AG09309 (cell line): Measurements from ENCODE around the gene SLCO3A1.

ENCODE experiments used
- DNase-seq: peaks from one replicate; pipeline ENCODE4 v3.0.0-alpha.2; 2010; ENCODE audit warnings: low read depth
- H3K4me3 ChIP-seq: 2 replicates; pipeline ENCODE4 v1.5.1; 2011; ENCODE audit warnings: mild to moderate bottlenecking, low read depth, low read length, moderate library complexity; ENCODE audit not compliant: control insufficient read depth
- TF ChIP-seq, protein P1 (sequence below): IDR thresholded peaks from 2 replicates; pipeline ENCODE4 v1.5.1; 2011; ENCODE audit warnings: mild to moderate bottlenecking, low read depth, low read length, inconsistent platforms; ENCODE audit not compliant: insufficient read depth, control insufficient read depth; ENCODE audit errors: missing control alignments

The SLCO3A1 gene

DNA sequence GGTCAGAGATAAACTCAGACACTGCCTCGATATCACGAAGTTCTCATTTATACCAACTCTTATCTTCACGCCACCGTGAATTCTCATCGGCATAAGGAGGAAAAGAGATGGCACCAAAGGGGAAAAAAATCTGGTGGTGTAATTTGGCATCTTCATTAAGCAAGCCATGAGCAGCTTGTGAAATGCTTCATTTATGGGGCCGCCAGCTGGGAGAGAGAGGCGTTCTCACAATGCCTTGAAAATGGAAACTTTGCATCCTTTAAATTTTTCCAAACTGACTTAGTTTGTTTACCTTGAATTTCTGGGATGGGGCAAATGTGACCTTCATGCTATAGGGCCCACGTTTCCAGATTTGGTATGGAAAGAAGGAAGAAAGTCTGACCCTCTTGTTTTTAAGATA is 297.7 kb downstream of the SLCO3A1 start:
- DNase-seq = no peak
- no peak overlapping the region for H3K4me3 ChIP-seq

DNA sequence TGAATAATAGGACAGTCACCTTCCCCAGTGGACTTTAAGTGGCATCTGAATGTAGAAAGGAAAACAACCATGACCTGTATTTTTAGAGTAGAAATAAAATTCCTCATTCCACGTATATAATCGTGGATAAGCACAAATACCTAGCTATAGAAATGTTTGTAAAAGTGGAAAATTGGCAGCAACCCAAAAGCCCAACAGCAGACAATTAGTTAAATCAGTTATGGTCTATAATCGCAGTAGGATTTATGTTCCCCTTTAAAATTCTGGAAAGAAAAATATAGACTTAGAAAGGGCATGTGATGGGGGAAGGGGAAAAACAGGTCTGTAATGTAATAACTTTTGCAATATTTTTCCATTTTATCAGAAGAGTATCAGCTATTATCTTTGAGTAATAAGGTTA is 298.2 kb downstream of the SLCO3A1 start:
- TF ChIP-seq, protein P1, sequence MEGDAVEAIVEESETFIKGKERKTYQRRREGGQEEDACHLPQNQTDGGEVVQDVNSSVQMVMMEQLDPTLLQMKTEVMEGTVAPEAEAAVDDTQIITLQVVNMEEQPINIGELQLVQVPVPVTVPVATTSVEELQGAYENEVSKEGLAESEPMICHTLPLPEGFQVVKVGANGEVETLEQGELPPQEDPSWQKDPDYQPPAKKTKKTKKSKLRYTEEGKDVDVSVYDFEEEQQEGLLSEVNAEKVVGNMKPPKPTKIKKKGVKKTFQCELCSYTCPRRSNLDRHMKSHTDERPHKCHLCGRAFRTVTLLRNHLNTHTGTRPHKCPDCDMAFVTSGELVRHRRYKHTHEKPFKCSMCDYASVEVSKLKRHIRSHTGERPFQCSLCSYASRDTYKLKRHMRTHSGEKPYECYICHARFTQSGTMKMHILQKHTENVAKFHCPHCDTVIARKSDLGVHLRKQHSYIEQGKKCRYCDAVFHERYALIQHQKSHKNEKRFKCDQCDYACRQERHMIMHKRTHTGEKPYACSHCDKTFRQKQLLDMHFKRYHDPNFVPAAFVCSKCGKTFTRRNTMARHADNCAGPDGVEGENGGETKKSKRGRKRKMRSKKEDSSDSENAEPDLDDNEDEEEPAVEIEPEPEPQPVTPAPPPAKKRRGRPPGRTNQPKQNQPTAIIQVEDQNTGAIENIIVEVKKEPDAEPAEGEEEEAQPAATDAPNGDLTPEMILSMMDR = no peak
- DNase-seq = no peak
- no peak overlapping the region for H3K4me3 ChIP-seq

More for the DNA sequence above, 297.7 kb downstream of the SLCO3A1 start:
- TF ChIP-seq, protein P1 = no peak

DNA sequence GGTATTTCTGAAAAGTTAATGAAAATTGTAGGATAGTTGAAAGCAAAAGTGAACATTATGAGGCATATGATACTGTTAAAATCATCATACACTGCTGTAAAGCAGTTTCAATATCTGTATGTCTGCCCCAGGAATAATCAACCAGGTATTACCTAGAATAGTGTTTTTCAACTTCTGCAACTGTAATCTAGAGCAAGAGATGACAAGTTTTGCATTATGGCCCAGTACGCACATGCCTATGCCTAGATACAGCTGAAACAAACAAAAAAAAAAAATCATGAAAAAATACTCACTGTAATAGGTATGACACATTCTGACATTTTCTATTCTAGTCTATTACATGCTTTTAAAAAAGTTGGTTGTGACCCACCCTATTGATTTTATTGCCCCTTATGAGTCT is 299.5 kb downstream of the SLCO3A1 start:
- no peak overlapping the region for H3K4me3 ChIP-seq
- TF ChIP-seq, protein P1 = no peak
- no peak for DNase-seq

DNA sequence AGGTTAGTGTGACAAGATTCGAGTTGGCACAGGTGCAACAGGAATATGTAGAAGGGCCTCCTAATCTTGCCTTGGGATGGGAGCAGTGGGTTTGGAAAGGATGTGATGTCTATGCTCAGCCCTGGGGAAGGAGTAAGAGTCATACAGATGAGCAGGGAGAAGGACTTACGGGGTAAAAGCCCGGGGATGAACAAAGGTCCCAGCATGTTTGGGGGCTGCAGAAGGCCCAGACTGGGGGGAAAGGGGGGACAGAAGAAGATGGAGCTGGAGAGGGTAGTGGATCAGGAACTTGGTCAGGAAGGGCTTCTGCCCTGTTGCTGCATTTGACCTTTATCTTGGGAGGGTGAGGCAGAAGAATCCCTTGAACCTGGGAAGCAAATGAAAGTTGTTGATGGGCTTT is 300.1 kb downstream of the SLCO3A1 start:
- H3K4me3 ChIP-seq = no peak overlapping the region
- DNase-seq = no peak
- TF ChIP-seq, protein P1 = no peak

DNA sequence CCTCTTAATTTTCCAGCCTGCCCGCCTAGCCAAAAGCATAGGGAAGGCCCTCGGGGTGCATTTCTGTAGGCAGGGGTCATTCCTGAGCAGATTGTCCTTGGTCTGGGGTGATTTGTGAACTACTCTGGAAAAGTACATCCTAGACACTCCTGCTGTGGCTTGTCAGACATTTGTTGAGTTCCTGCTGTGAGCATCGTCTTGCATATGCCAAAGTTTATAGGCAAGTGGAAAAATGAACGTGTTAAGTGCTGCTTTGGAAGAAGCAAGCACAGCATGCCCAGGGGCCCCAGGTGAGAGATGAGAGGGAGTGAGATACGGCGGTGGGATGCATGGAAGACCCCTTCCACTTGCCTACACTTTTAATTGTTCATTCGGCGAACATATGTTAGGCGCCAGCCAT is 302.4 kb downstream of the SLCO3A1 start:
- H3K4me3 ChIP-seq = no peak overlapping the region
- DNase-seq = no peak
- TF ChIP-seq, protein P1 = no peak

DNA sequence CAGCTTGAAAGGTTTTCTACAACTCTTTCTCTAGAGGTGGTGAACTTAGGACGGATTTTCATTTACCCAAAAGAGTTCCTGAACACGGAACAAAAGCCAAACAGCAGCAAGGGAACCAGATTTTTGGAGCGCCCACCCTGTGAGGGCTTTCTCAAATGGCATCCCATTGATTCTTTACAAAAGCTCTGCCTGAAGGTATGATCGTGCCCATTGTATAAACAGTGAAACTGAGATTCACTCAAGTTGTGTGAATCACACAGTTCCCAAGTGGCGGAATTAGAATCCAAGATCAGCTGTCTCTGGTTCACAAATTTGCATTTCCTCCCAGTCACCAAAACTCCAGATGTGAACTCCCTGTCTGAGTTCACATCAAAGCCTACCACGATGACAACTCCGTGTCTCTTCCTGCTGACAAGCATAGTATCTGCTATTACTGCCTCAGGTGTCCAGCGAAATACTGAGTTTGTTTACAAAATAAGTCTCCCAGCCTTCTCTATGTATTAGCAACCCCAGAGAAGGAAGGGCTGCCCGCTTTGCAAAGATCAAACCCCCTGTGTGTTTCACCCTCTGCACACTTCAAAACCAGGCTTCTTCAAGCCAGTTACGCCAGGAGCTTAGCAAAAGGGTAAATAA is 304.3 kb downstream of the SLCO3A1 start:
- H3K4me3 ChIP-seq = no peak overlapping the region
- TF ChIP-seq, protein P1 = no peak
- no peak for DNase-seq
